ENCODE measurements around the gene CRYBG1.

The CRYBG1 gene

GRCh38 chr6:106453756-106454367, 93.3 kb downstream of the CRYBG1 start:
- no peaks in the 10 kb centered on the region for H3K9me3 ChIP-seq (ENCODE audit: low read depth, low read length)
- TF ChIP-seq EZH2 (IDR thresholded peaks at IDR 0.05), result no peak
- TF ChIP-seq POLR2AphosphoS5 (IDR thresholded peaks at IDR 0.05; ENCODE audit: borderline replicate concordance, low read depth, low read length), result no peak
- no peak for TF ChIP-seq FOXP2 (optimal IDR thresholded peaks at IDR 0.05; ENCODE audit: control extremely low read depth, extremely low read length, insufficient read depth)
- H3K27ac ChIP-seq, result no peak overlapping the region
- H3K4me3 ChIP-seq, result no peak overlapping the region
- H3K36me3 ChIP-seq (ENCODE audit: insufficient read depth, low read length), result no peaks in the 10 kb centered on the region
- DNase-seq (ENCODE audit: low read depth, low spot score), result no peak
- H3K9ac ChIP-seq (ENCODE audit: insufficient read length), result no peak overlapping the region

GRCh38 chr6:106456756-106457155, 96.2 kb downstream of the CRYBG1 start:
- Histone ChIP-seq H3K9me3 (ENCODE audit: low read depth, low read length) (no peaks in the 10 kb centered on the region), H3K36me3 (ENCODE audit: insufficient read depth, low read length) (no peaks in the 10 kb centered on the region), H3K27ac (no peak overlapping the region), H3K9ac (ENCODE audit: insufficient read length) (no peak overlapping the region), H3K4me3 (no peak overlapping the region)
- no peak for DNase-seq (ENCODE audit: low read depth, low spot score)
- TF ChIP-seq EZH2 (IDR thresholded peaks at IDR 0.05), result no peak
- TF ChIP-seq FOXP2 (optimal IDR thresholded peaks at IDR 0.05; ENCODE audit: control extremely low read depth, extremely low read length, insufficient read depth), result no peak
- no peak for TF ChIP-seq POLR2AphosphoS5 (IDR thresholded peaks at IDR 0.05; ENCODE audit: borderline replicate concordance, low read depth, low read length)

- no peaks in the 10 kb centered on the region for H3K9me3 ChIP-seq (ENCODE audit: low read depth, low read length)
- H3K4me3 ChIP-seq, result no peak overlapping the region
- H3K36me3 ChIP-seq (ENCODE audit: insufficient read depth, low read length), result no peaks in the 10 kb centered on the region
- no peak for DNase-seq (ENCODE audit: low read depth, low spot score)
- no peak for TF ChIP-seq EZH2 (IDR thresholded peaks at IDR 0.05)
- no peak for TF ChIP-seq POLR2AphosphoS5 (IDR thresholded peaks at IDR 0.05; ENCODE audit: borderline replicate concordance, low read depth, low read length)
- no peak overlapping the region for H3K27ac ChIP-seq
- no peak overlapping the region for H3K9ac ChIP-seq (ENCODE audit: insufficient read length)
Measured at GRCh38 chr6:106458021-106458986, 97.8 kb downstream of the CRYBG1 start.

GRCh38 chr6:106460481-106460880, 100.0 kb downstream of the CRYBG1 start:
- TF ChIP-seq POLR2AphosphoS5 (IDR thresholded peaks at IDR 0.05; ENCODE audit: borderline replicate concordance, low read depth, low read length), result no peak
- no peak for TF ChIP-seq FOXP2 (optimal IDR thresholded peaks at IDR 0.05; ENCODE audit: control extremely low read depth, extremely low read length, insufficient read depth)
- no peaks in the 10 kb centered on the region for H3K9me3 ChIP-seq (ENCODE audit: low read depth, low read length)
- DNase-seq (ENCODE audit: low read depth, low spot score), result no peak
- no peak overlapping the region for H3K9ac ChIP-seq (ENCODE audit: insufficient read length)
- no peak overlapping the region for H3K4me3 ChIP-seq
- H3K27ac ChIP-seq, result no peak overlapping the region
- no peaks in the 10 kb centered on the region for H3K36me3 ChIP-seq (ENCODE audit: insufficient read depth, low read length)

- no peak overlapping the region for H3K27ac ChIP-seq
Measured at GRCh38 chr6:106461084-106461483, 100.6 kb downstream of the CRYBG1 start.

GRCh38 chr6:106462923-106463557, 102.5 kb downstream of the CRYBG1 start:
- TF ChIP-seq FOXP2 (optimal IDR thresholded peaks at IDR 0.05; ENCODE audit: control extremely low read depth, extremely low read length, insufficient read depth) (no peak), POLR2AphosphoS5 (IDR thresholded peaks at IDR 0.05; ENCODE audit: borderline replicate concordance, low read depth, low read length) (no peak), EZH2 (IDR thresholded peaks at IDR 0.05) (no peak)
- Histone ChIP-seq H3K9me3 (ENCODE audit: low read depth, low read length) (no peaks in the 10 kb centered on the region), H3K36me3 (ENCODE audit: insufficient read depth, low read length) (no peaks in the 10 kb centered on the region), H3K27ac (no peak overlapping the region), H3K9ac (ENCODE audit: insufficient read length) (no peak overlapping the region), H3K4me3 (no peak overlapping the region)
- DNase-seq (ENCODE audit: low read depth, low spot score), result no peak

More at GRCh38 chr6:106461084-106461483, 100.6 kb downstream of the CRYBG1 start:
- no peak for DNase-seq (ENCODE audit: low read depth, low spot score)
- Histone ChIP-seq H3K4me3 (no peak overlapping the region), H3K36me3 (ENCODE audit: insufficient read depth, low read length) (no peaks in the 10 kb centered on the region), H3K9me3 (ENCODE audit: low read depth, low read length) (no peaks in the 10 kb centered on the region), H3K9ac (ENCODE audit: insufficient read length) (no peak overlapping the region)
- no peak for TF ChIP-seq FOXP2 (optimal IDR thresholded peaks at IDR 0.05; ENCODE audit: control extremely low read depth, extremely low read length, insufficient read depth)
- no peak for TF ChIP-seq EZH2 (IDR thresholded peaks at IDR 0.05)
- TF ChIP-seq POLR2AphosphoS5 (IDR thresholded peaks at IDR 0.05; ENCODE audit: borderline replicate concordance, low read depth, low read length), result no peak

- H3K9ac ChIP-seq (ENCODE audit: insufficient read length), result no peak overlapping the region
- H3K27ac ChIP-seq, result no peak overlapping the region
- H3K9me3 ChIP-seq (ENCODE audit: low read depth, low read length), result no peaks in the 10 kb centered on the region
- DNase-seq (ENCODE audit: low read depth, low spot score), result no peak
- no peak for TF ChIP-seq EZH2 (IDR thresholded peaks at IDR 0.05)
- no peak for TF ChIP-seq POLR2AphosphoS5 (IDR thresholded peaks at IDR 0.05; ENCODE audit: borderline replicate concordance, low read depth, low read length)
- TF ChIP-seq FOXP2 (optimal IDR thresholded peaks at IDR 0.05; ENCODE audit: control extremely low read depth, extremely low read length, insufficient read depth), result no peak
- H3K4me3 ChIP-seq, result no peak overlapping the region
- no peaks in the 10 kb centered on the region for H3K36me3 ChIP-seq (ENCODE audit: insufficient read depth, low read length)
Measured at GRCh38 chr6:106466211-106466610, 105.7 kb downstream of the CRYBG1 start.

GRCh38 chr6:106468935-106469334, 108.4 kb downstream of the CRYBG1 start:
- Histone ChIP-seq H3K9ac (ENCODE audit: insufficient read length) (no peak overlapping the region), H3K27ac (no peak overlapping the region), H3K9me3 (ENCODE audit: low read depth, low read length) (no peaks in the 10 kb centered on the region), H3K4me3 (no peak overlapping the region), H3K36me3 (ENCODE audit: insufficient read depth, low read length) (no peaks in the 10 kb centered on the region)
- no peak for DNase-seq (ENCODE audit: low read depth, low spot score)
- TF ChIP-seq EZH2 (IDR thresholded peaks at IDR 0.05) (no peak), FOXP2 (optimal IDR thresholded peaks at IDR 0.05; ENCODE audit: control extremely low read depth, extremely low read length, insufficient read depth) (no peak), POLR2AphosphoS5 (IDR thresholded peaks at IDR 0.05; ENCODE audit: borderline replicate concordance, low read depth, low read length) (no peak)

All from SK-N-MC (cell line).